HG02678 (cell line): ENCODE measurements around the gene CREBZF.
A peak's percentile ranks its signal among the peaks of the same experiment; 100 is the strongest.
"Not testable (repeated sequence)": the region's sequence is repeated elsewhere in the genome, so short reads cannot be mapped to it uniquely, and the experiment has no call there.

Source experiments
- ATAC-seq: cut with Tn5 transposase; IDR thresholded peaks from one replicate; pipeline ENCODE4 v1.9.1; 2021; ENCODE audit warnings: mild to moderate bottlenecking, moderate library complexity; ENCODE audit not compliant: unreplicated experiment

Gene CREBZF

GRCh38 chr11:85670949-85671663 lies 6.2 kb upstream of the CREBZF start:
- ATAC-seq, result not testable (repeated sequence)

GRCh38 chr11:85668157-85668556 lies 3.2 kb upstream of the CREBZF start:
- no peak for ATAC-seq

GRCh38 chr11:85666687-85667086 lies 1.8 kb upstream of the CREBZF start:
- ATAC-seq, result no peak

- no peak for ATAC-seq
These were observed 804 bp upstream of the CREBZF start for GRCh38 chr11:85665733-85666132.

- ATAC-seq, result peak; percentile 69
These were observed 945 bp downstream of the CREBZF start for GRCh38 chr11:85663753-85664614.

GRCh38 chr11:85663080-85663752 lies 1.7 kb downstream of the CREBZF start:
- ATAC-seq, result no peak

GRCh38 chr11:85661972-85662664 lies 2.8 kb downstream of the CREBZF start:
- no peak for ATAC-seq

GRCh38 chr11:85658180-85658579 lies 6.7 kb downstream of the CREBZF start:
- no peak for ATAC-seq

- no peak for ATAC-seq
These were observed 8.2 kb downstream of the CREBZF start for GRCh38 chr11:85656777-85657176.

- not testable (repeated sequence) for ATAC-seq
These were observed 10.6 kb downstream of the CREBZF start for GRCh38 chr11:85654343-85654742.

GRCh38 chr11:85652786-85653447 lies 12.0 kb downstream of the CREBZF start:
- no peak for ATAC-seq

- no peak for ATAC-seq
These were observed 13.8 kb downstream of the CREBZF start for GRCh38 chr11:85651118-85651517.

- peak; percentile 100 for ATAC-seq
These were observed 17.2 kb downstream of the CREBZF start, which contains the start of gene TMEM126A for GRCh38 chr11:85647604-85648299. TMEM126A (plus strand) TSS chr11:85647967; CDS start chr11:85650256, 2,289 bp downstream.

- no peak for ATAC-seq
These were observed 17.9 kb downstream of the CREBZF start for GRCh38 chr11:85647078-85647477.

GRCh38 chr11:85643191-85643614 lies 21.7 kb downstream of the CREBZF start:
- no peak for ATAC-seq

- no peak for ATAC-seq
These were observed 30.2 kb downstream of the CREBZF start for GRCh38 chr11:85634747-85635146.

- peak; percentile 9 for ATAC-seq
These were observed 36.1 kb downstream of the CREBZF start for GRCh38 chr11:85628771-85629341.

GRCh38 chr11:85627998-85628770 lies 36.7 kb downstream of the CREBZF start, which contains the start of gene TMEM126B:
TMEM126B (plus strand) TSS chr11:85628593; CDS start chr11:85628608, 15 bp downstream.
- ATAC-seq, result peak; percentile 99
